ENCODE measurements around the gene SERINC2. TPM values are rescaled to one million over a fixed set of nuclear protein-coding genes. Genes with fewer than 3 reads are reported as not detected.
A peak's percentile ranks its signal among the peaks of the same experiment; 100 is the strongest.

SERINC2 gene
- total and polyA plus RNA-seq, 9 of the 15 experiments (the other 6 are each of a cell fraction or from before 2014, with no cell fraction given), result 0.07 to 1.2 (median 0.70) TPM; not detected in 2

DNA sequence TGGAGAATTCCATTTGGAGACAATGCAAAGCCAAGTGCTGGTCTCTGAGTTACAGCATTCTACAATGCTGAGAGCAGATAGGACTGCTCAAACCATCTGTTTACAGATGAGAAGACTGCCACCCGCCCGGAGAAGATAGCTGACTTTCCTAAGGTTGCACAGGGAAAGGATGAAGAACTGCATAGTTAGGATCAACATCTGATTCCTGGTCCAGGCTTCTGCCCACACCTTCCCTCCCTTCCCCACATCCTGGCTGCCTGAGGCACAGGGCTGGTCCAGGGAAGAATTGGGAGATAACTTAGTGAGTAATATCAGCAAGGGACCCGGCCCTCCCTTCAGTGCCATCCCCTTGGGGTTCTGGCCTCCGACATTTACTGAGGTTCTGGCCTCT, 2.0 kb downstream of the SERINC2 start:
- H4K20me1 ChIP-seq (replicated peaks; ENCODE audit: control insufficient read depth, insufficient read depth, low read length), result peaks cover 9% of the 10 kb centered on the region; the same call in 1 of the 2 replicates
- in situ Hi-C loops (cut with MboI), result no loop called here
- no peak for FAIRE-seq
- H2AFZ ChIP-seq (ENCODE audit: low read depth, low read length), result no peak overlapping the region
- 37% methylated on average over 4 of the region's 4 CpGs for WGBS (ENCODE audit: insufficient coverage, low coverage, missing lambda C conversion rate)
- H3K4me3 ChIP-seq, result no peak overlapping the region
- no peak for DNase-seq (ENCODE audit: extremely low read depth in 1 of 4, low spot score in 3 of 4)
- H3K27me3 ChIP-seq (ENCODE audit: control insufficient read depth in 2 of 2, insufficient read depth in 2 of 2, low read length in 2 of 2), result peaks cover 23 to 42% of the 10 kb centered on the region in 2 experiments; a peak in 4 of 5 replicates
- POLR2A ChIA-PET, result interaction anchor here (0.6 kb wide), 1 partner anchor 174 kb away, joined by 3 read pairs; no protein-coding TSS in a partner anchor
- no peak overlapping the region for H3K27ac ChIP-seq (ENCODE audit: extremely low read depth, low read depth, low read length)
- BruUV-seq (replicated peaks), result no TSS peak
- CTCF ChIA-PET (ENCODE audit: low intra/inter-chr PET ratio), result interaction anchor here (0.7 kb wide), 1 partner anchor 20 kb away, joined by 3 read pairs; no protein-coding TSS in a partner anchor
- H3K9me3 ChIP-seq (replicated peaks; ENCODE audit: control insufficient read depth, insufficient read depth, low read depth, low read length), result no peaks in the 10 kb centered on the region
- no peaks in the 10 kb centered on the region for H3K9me1 ChIP-seq (ENCODE audit: control insufficient read depth, insufficient read depth, low read length)
- intact Hi-C loops (cut with micrococcal nuclease), result no loop called here
- H3K9ac ChIP-seq (ENCODE audit: insufficient read depth in 1 of 2, low read depth in 2 of 2, low read length in 2 of 2), result no peak overlapping the region
- TF ChIP-seq NCOA6 (IDR thresholded peaks at IDR 0.05) (no peak), KLF6 (CRISPR knock-in tag; IDR thresholded peaks at IDR 0.05; ENCODE audit: borderline replicate concordance) (no peak)
- H3K4me2 ChIP-seq (ENCODE audit: insufficient read depth, low read length), result no peak overlapping the region
- ATAC-seq, result no peak
- H3K4me1 ChIP-seq (replicated peaks in 1 of 2; ENCODE audit: control insufficient read depth in 2 of 2, insufficient read depth in 2 of 2, low read length in 2 of 2), result peaks cover 16 to 25% of the 10 kb centered on the region in 2 experiments; a peak in 4 of 5 replicates
- no peaks in the 10 kb centered on the region for H3K36me3 ChIP-seq (ENCODE audit: control insufficient read depth, insufficient read depth, low read length)
- no peaks in the 10 kb centered on the region for H3K79me2 ChIP-seq (ENCODE audit: control insufficient read depth, insufficient read depth, low read length)

GRCh38 chr1:31415658-31416057, 2.6 kb downstream of the SERINC2 start:
- BruUV-seq (replicated peaks), result no TSS peak
- H3K79me2 ChIP-seq (ENCODE audit: control insufficient read depth, insufficient read depth, low read length), result no peaks in the 10 kb centered on the region
- H3K27me3 ChIP-seq (ENCODE audit: control insufficient read depth in 2 of 2, insufficient read depth in 2 of 2, low read length in 2 of 2), result peaks cover 23 to 42% of the 10 kb centered on the region in 2 experiments; a peak in 4 of 5 replicates
- H3K27ac ChIP-seq (ENCODE audit: extremely low read depth, low read depth, low read length), result no peak overlapping the region
- WGBS (ENCODE audit: insufficient coverage, low coverage, missing lambda C conversion rate), result 26% methylated on average over 2 of the region's 2 CpGs
- ATAC-seq (no peak), DNase-seq (ENCODE audit: extremely low read depth in 1 of 4, low spot score in 3 of 4) (no peak), FAIRE-seq (no peak)
- no peaks in the 10 kb centered on the region for H3K9me3 ChIP-seq (replicated peaks; ENCODE audit: control insufficient read depth, insufficient read depth, low read depth, low read length)
- H2AFZ ChIP-seq (ENCODE audit: low read depth, low read length), result no peak overlapping the region
- TF ChIP-seq SIRT6 (IDR thresholded peaks at IDR 0.05; ENCODE audit: low read depth, low read length), result no peak
- TF ChIP-seq BCOR (IDR thresholded peaks at IDR 0.05), result 0 out of 2 replicates have a peak, but pooled peaks have one; percentile 13
- CTCF ChIA-PET (ENCODE audit: low intra/inter-chr PET ratio), result no interaction called here
- intact Hi-C loops (cut with micrococcal nuclease), result no loop called here
- no peaks in the 10 kb centered on the region for H3K9me1 ChIP-seq (ENCODE audit: control insufficient read depth, insufficient read depth, low read length)
- H3K36me3 ChIP-seq (ENCODE audit: control insufficient read depth, insufficient read depth, low read length), result no peaks in the 10 kb centered on the region
- H4K20me1 ChIP-seq (replicated peaks; ENCODE audit: control insufficient read depth, insufficient read depth, low read length), result peaks cover 9% of the 10 kb centered on the region; the same call in 1 of the 2 replicates
- no peak overlapping the region for H3K4me2 ChIP-seq (ENCODE audit: insufficient read depth, low read length)
- H3K9ac ChIP-seq (ENCODE audit: insufficient read depth in 1 of 2, low read depth in 2 of 2, low read length in 2 of 2), result no peak overlapping the region
- in situ Hi-C loops (cut with MboI), result no loop called here
- H3K4me1 ChIP-seq (replicated peaks in 1 of 2; ENCODE audit: control insufficient read depth in 2 of 2, insufficient read depth in 2 of 2, low read length in 2 of 2), result peaks cover 9 to 18% of the 10 kb centered on the region in 2 experiments; a peak in 4 of 5 replicates
- POLR2A ChIA-PET, result no interaction called here
- no peak overlapping the region for H3K4me3 ChIP-seq

All from K562 (cell line).